Stomach (tissue), 4 donors: ENCODE data around the gene BHMT.

Source experiments
- CTCF ChIP-seq, 7 experiments: fragments of 450-650 bp in 4 of 7; fragments of 200-600 bp in 3 of 7; sonication (generic) in 3 of 7; IDR thresholded peaks; one replicate each; pipeline ENCODE4 v1.5.1; 2016 to 2019; ENCODE audit warnings: antibody characterized with exemption in 7 of 7, control low read depth in 2 of 7, mild to moderate bottlenecking in 1 of 7
- EP300 ChIP-seq: sonication (generic); formaldehyde crosslinking; IDR thresholded peaks from one replicate; pipeline ENCODE4 v1.6.1; 2017; ENCODE audit warnings: antibody characterized with exemption
- POLR2A ChIP-seq, 4 donors: fragments of 450-650 bp; IDR thresholded peaks; one replicate each; pipeline ENCODE4 v1.6.1; 2016; ENCODE audit warnings: antibody characterized with exemption in 4 of 4, control low read depth in 2 of 4, mild to moderate bottlenecking in 1 of 4, moderate library complexity in 1 of 4
- POLR2AphosphoS5 ChIP-seq, 3 donors: sonication (generic); formaldehyde crosslinking; IDR thresholded peaks; one replicate each; pipeline ENCODE4 v1.6.1; 2016; ENCODE audit warnings: antibody characterized with exemption in 3 of 3

- no peak for TF ChIP-seq CTCF (IDR thresholded peaks at IDR 0.05)
- no peak for TF ChIP-seq POLR2A (IDR thresholded peaks at IDR 0.05)
- no peak for TF ChIP-seq EP300
- no peak for TF ChIP-seq POLR2AphosphoS5 (IDR thresholded peaks at IDR 0.05)
Measured at GRCh38 chr5:79157305-79157704, 45.7 kb downstream of the BHMT start.
